BJ (cell line): Measurements from ENCODE around the gene TMEM144. TPM values are rescaled to one million over a fixed set of nuclear protein-coding genes. Genes with fewer than 3 reads are reported as not detected.

Source experiments
- CTCF ChIA-PET: fragments of 350-600 bp; formaldehyde crosslinking; extraction: SDS; loops from one replicate; lab custom pipeline; 2021; ENCODE audit warnings: antibody characterized with exemption, inconsistent platforms; lab: Yijun Ruan, JAX
- POLR2A ChIA-PET: fragments of 300-600 bp; sonication (Branson Sonifier 250); formaldehyde crosslinking; extraction: SDS; loops from one replicate; lab custom pipeline; 2021; ENCODE audit warnings: antibody characterized with exemption; lab: Charles Lee
- DNase-seq: peaks from one replicate; pipeline ENCODE4 v3.0.0-alpha.2; 2011; ENCODE audit warnings: low read depth
- H3K27me3 ChIP-seq: 2 replicates; pipeline ENCODE4 v1.6.0; 2011; ENCODE audit warnings: low read length; ENCODE audit not compliant: control insufficient read depth, insufficient read depth
- H3K36me3 ChIP-seq: 2 replicates; pipeline ENCODE4 v1.5.1; 2011; ENCODE audit warnings: low read length; ENCODE audit not compliant: control insufficient read depth, insufficient read depth
- H3K4me3 ChIP-seq: 2 replicates; pipeline ENCODE4 v1.5.1; 2011; ENCODE audit warnings: low read depth, mild to moderate bottlenecking, control low read depth, low read length
- polyA plus RNA-seq: library from polyadenylated mRNA; depleted of rRNA; stranded (reverse); fragments of >200 nt; gene quantifications from 2 replicates; pipeline ENCODE4 v1.2.3, GENCODE V29; 2011
- TF ChIP-seq, protein P1 (sequence below): IDR thresholded peaks from 2 replicates; pipeline ENCODE4 v1.5.1; 2011; ENCODE audit warnings: low read depth, mild to moderate bottlenecking, control low read depth, inconsistent platforms, low read length, moderate library complexity; ENCODE audit not compliant: insufficient read depth

TMEM144 gene
- polyA plus RNA-seq, 1 experiment = 0.65 TPM

DNA sequence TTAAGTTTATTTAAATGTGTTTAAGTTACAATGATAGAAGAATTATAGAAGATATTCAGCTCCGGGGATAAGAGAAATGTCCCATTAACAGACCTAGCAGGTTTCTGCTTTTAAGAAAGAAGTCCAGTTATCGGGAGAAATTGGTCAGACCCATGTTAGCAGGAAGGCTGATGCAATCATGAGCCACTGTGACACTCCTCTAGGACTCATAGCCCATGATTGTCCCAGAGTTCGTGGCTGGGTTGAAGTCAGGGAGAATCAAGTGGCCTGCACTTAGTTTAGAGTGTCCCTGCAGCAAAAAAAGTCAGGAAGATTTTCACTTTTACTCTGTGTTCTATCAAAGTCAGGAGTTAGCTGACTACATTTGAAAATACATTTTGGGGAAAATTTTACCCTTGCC is 72.0 kb downstream of the TMEM144 start:
- no peak for DNase-seq
- ChIA-PET POLR2A (no interaction called here), CTCF (interaction anchor here (1.1 to 1.2 kb wide), 2 partner anchors 14 to 127 kb away, joined by 3 to 4 read pairs; no protein-coding TSS in a partner anchor)
- Histone ChIP-seq H3K36me3 (no peaks in the 10 kb centered on the region), H3K4me3 (no peak overlapping the region), H3K27me3 (no peaks in the 10 kb centered on the region)
- TF ChIP-seq, protein P1, sequence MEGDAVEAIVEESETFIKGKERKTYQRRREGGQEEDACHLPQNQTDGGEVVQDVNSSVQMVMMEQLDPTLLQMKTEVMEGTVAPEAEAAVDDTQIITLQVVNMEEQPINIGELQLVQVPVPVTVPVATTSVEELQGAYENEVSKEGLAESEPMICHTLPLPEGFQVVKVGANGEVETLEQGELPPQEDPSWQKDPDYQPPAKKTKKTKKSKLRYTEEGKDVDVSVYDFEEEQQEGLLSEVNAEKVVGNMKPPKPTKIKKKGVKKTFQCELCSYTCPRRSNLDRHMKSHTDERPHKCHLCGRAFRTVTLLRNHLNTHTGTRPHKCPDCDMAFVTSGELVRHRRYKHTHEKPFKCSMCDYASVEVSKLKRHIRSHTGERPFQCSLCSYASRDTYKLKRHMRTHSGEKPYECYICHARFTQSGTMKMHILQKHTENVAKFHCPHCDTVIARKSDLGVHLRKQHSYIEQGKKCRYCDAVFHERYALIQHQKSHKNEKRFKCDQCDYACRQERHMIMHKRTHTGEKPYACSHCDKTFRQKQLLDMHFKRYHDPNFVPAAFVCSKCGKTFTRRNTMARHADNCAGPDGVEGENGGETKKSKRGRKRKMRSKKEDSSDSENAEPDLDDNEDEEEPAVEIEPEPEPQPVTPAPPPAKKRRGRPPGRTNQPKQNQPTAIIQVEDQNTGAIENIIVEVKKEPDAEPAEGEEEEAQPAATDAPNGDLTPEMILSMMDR = no peak

DNA sequence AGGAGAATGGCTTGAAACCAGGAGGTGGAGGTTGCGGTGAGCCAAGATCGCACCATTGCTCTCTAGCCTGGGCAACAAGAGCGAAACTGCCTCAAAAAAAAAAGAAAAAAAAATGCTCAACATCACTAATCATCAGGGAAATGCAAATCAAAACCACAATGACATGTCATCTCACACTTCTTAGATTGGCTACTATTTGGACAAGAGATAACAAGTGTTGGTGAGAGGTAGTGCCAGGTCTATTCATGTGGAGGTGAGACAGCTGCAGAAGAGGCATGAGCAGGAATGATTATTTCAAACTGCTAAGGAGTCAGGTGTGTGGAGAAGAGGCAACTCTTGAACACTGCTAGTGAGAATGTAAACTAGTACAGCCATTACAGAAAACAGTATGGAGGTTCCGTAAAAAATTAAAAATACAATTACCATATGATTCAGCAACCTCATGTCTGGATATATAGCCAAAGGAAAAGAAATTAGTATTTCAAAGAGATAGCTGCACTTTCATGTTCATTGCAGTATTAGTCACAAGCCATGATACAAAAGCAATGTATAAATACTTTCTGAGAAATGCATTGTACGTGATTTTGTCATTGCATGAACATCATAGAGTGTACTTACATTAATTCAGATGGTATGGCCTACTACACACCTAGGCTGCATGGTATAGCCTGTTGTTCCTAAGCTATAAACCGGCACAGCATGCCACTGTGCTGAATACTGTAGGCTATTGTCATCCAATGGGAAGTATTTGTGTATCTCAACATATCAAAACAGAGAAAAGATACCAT is 75.3 kb downstream of the TMEM144 start:
- no peaks in the 10 kb centered on the region for H3K36me3 ChIP-seq
- CTCF ChIA-PET = interaction anchor here (0.5 to 1.3 kb wide), 2 partner anchors 35 to 1479 kb away, joined by 3 read pairs; no protein-coding TSS in a partner anchor
- no peaks in the 10 kb centered on the region for H3K27me3 ChIP-seq
- no peak for DNase-seq
- POLR2A ChIA-PET = no interaction called here
- H3K4me3 ChIP-seq = no peak overlapping the region
- TF ChIP-seq, protein P1 = no peak

DNA sequence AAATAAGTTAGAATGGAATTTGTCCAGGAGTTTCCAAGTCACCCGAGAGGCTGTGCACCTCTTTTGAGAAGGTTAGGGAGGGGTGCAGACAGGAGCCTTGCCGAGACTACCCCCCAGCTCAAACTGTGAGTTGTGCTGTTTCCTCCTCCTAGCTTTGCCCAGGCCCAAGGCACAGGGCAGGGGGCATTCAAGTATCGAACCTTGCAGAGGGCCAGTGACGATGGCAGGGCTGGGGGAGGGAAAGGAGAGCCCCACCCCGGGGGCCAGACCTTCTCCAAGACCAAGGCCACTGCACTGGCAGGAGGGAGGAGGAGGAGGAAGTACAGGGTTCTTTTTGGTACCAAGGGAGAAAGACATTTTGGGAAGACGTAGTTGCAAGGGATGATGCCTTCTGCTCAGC is 80.6 kb downstream of the TMEM144 start:
- no peaks in the 10 kb centered on the region for H3K27me3 ChIP-seq
- TF ChIP-seq, protein P1 = no peak
- ChIA-PET CTCF (no interaction called here), POLR2A (no interaction called here)
- H3K36me3 ChIP-seq = no peaks in the 10 kb centered on the region
- no peak for DNase-seq
- no peak overlapping the region for H3K4me3 ChIP-seq

DNA sequence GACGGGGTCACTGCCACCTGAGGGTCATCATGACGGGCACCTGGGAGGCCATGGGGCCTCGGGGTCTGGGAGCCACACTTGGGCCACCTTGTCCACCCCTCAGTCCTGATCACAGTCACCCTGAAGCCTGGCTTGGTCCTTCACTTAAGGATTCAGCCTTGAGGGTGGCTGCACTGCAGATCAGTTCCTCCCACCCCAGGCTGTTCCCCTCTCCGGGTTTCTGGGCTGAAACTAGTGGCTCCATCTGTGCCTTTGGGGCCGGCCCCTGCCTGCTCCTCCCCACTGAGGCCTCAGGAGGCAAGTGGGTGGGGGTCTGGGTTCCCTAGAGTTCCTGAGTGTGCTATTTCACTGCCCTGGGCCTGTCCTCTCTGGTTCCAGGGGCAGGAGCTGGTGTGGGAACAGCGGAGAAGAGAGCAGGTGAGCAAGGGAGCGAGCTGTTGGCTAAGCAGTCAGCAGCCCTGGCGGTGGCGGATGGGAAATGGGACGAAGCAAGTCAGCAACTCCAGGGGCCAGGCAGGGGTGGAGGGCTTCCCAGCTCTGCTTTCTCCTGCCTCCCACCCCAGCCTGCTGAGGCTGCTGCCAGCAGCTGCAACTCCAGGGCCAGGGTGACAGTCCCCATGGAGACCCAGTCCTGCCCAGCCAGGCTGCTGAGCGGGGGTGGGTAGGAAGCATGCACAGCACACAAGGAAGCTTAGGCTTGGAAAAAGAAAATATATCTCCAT is 81.2 kb downstream of the TMEM144 start:
- Histone ChIP-seq H3K27me3 (no peaks in the 10 kb centered on the region), H3K4me3 (no peak overlapping the region), H3K36me3 (no peaks in the 10 kb centered on the region)
- TF ChIP-seq, protein P1 = no peak
- DNase-seq = no peak
- POLR2A ChIA-PET = no interaction called here
- CTCF ChIA-PET = no interaction called here

DNA sequence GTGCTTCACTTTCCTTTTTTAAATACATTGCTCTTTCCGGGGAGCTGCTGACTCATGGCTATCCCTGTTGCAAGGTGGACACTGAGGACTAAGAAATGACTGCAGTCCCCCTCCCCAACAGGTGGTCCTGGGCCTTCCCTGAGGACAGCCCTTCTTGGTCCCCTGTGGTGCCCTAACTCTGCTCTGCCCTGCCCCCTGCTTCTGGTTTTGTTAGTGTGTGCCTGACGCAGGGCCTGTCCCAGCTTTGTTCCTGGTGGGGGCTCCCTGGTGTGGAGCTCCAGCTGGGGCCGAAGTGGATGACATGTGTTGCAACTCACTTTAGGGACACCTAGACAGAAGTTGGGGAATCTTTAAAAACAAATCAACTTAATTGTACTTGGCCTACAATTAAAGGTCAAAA is 81.9 kb downstream of the TMEM144 start:
- TF ChIP-seq, protein P1 = no peak
- Histone ChIP-seq H3K27me3 (no peaks in the 10 kb centered on the region), H3K36me3 (no peaks in the 10 kb centered on the region), H3K4me3 (no peak overlapping the region)
- no peak for DNase-seq
- ChIA-PET POLR2A (no interaction called here), CTCF (no interaction called here)
